Measurements from ENCODE around the gene GOLGA8O.
"Not testable (repeated sequence)": the region's sequence is repeated elsewhere in the genome, so short reads cannot be mapped to it uniquely, and the experiment has no call there.

GOLGA8O gene

GRCh38 chr15:32455534-32455933 lies at the start of gene GOLGA8O:
Gene GOLGA8O (minus strand): TSS chr15:32455634. CDS start chr15:32455536, 98 bp downstream.
- not testable (repeated sequence) for DNase-seq

GRCh38 chr15:32504152-32504811 lies 48.8 kb upstream of the GOLGA8O start:
- DNase-seq, result not testable (repeated sequence)

- peak; percentile 27 for DNase-seq
These were observed 47.5 kb upstream of the GOLGA8O start for GRCh38 chr15:32502946-32503345.

- DNase-seq, result not testable (repeated sequence)
These were observed 37.3 kb upstream of the GOLGA8O start for GRCh38 chr15:32492768-32493167.

GRCh38 chr15:32486474-32486873 lies 31.0 kb upstream of the GOLGA8O start:
- not testable (repeated sequence) for DNase-seq

GRCh38 chr15:32483377-32483776 lies 27.9 kb upstream of the GOLGA8O start:
- DNase-seq, result peak; percentile 16

- not testable (repeated sequence) for DNase-seq
These were observed 26.2 kb upstream of the GOLGA8O start for GRCh38 chr15:32481683-32482082.

- not testable (repeated sequence) for DNase-seq
These were observed 12.6 kb upstream of the GOLGA8O start for GRCh38 chr15:32468076-32468475.

- not testable (repeated sequence) for DNase-seq
These were observed 14.9 kb downstream of the GOLGA8O start for GRCh38 chr15:32440445-32440977.

GRCh38 chr15:32434102-32434963 lies 21.1 kb downstream of the GOLGA8O start:
- not testable (repeated sequence) for DNase-seq

GRCh38 chr15:32427635-32428034 lies 27.8 kb downstream of the GOLGA8O start:
- DNase-seq, result not testable (repeated sequence)

GRCh38 chr15:32426511-32426910 lies 28.9 kb downstream of the GOLGA8O start:
- DNase-seq, result peak; percentile 0

- DNase-seq, result not testable (repeated sequence)
These were observed 47.5 kb downstream of the GOLGA8O start for GRCh38 chr15:32407903-32408302.

GRCh38 chr15:32403192-32403591 lies 52.2 kb downstream of the GOLGA8O start, which contains the start of gene GOLGA8K:
Gene GOLGA8K (minus strand): TSS chr15:32403292. CDS start chr15:32403194, 98 bp downstream.
- DNase-seq, result not testable (repeated sequence)

- not testable (repeated sequence) for DNase-seq
These were observed 58.9 kb downstream of the GOLGA8O start for GRCh38 chr15:32396522-32396921.

Measured in eye (tissue), 1 donor.